GM12865 (cell line): Measurements from ENCODE around the gene TOMM22.

Experiments used
- DNase-seq: peaks from one replicate; pipeline ENCODE4 v3.0.0; 2010; ENCODE audit warnings: low read depth
- H3K4me3 ChIP-seq: 2 replicates; pipeline ENCODE4 v1.5.1; 2011; ENCODE audit warnings: mild to moderate bottlenecking, low read depth, low read length, control low read depth
- CTCF ChIP-seq: IDR thresholded peaks from 2 replicates; pipeline ENCODE4 v1.5.1; 2011; ENCODE audit warnings: low read length, control low read depth, low read depth, inconsistent platforms; ENCODE audit not compliant: insufficient read depth; ENCODE audit errors: missing control alignments

Gene TOMM22

GRCh38 chr22:38700789-38701628, 19.3 kb downstream of the TOMM22 start, which contains the start of gene JOSD1:
Gene JOSD1, minus strand, starts transcription at chr22:38700943. Its CDS starts 956 bp downstream, at chr22:38699987.
- no peak for TF ChIP-seq CTCF
- peak; percentile 98 for DNase-seq
- H3K4me3 ChIP-seq: peak within 1 kb of the TSS; percentile 74

GRCh38 chr22:38704654-38705234, 23.0 kb downstream of the TOMM22 start:
- H3K4me3 ChIP-seq: peak overlapping the region; percentile 55
- no peak for DNase-seq
- TF ChIP-seq CTCF: no peak

GRCh38 chr22:38705235-38706100, 23.7 kb downstream of the TOMM22 start, which contains the start of gene GTPBP1:
Gene GTPBP1, plus strand, starts transcription at chr22:38705944. Its CDS starts 12 bp downstream, at chr22:38705956.
- no peak for TF ChIP-seq CTCF
- peak; percentile 100 for DNase-seq
- peak within 1 kb of the TSS; percentile 79 for H3K4me3 ChIP-seq

- peak overlapping the region; percentile 79 for H3K4me3 ChIP-seq
- peak; percentile 49 for DNase-seq
- TF ChIP-seq CTCF: no peak
Measured at GRCh38 chr22:38706101-38706900, 24.5 kb downstream of the TOMM22 start.

GRCh38 chr22:38706901-38707195, 25.1 kb downstream of the TOMM22 start:
- peak overlapping the region; percentile 79 for H3K4me3 ChIP-seq
- no peak for DNase-seq
- TF ChIP-seq CTCF: no peak

GRCh38 chr22:38707346-38707745, 25.6 kb downstream of the TOMM22 start:
- peak overlapping the region; percentile 79 for H3K4me3 ChIP-seq
- DNase-seq: peak; percentile 33
- TF ChIP-seq CTCF: no peak
